SU-DHL-6 (cell line): ENCODE results near the gene CWC27.

Experiments used
- H2AFZ ChIP-seq: fragments of 200-600 bp; sonication (generic); 2 replicates; pipeline ENCODE4 v1.6.1; 2014; ENCODE audit warnings: low read depth, mild to moderate bottlenecking, moderate library complexity, mixed read lengths, antibody characterized with exemption, low read length; ENCODE audit not compliant: severe bottlenecking
- H3F3A ChIP-seq: fragments of 200-600 bp; shearing (Covaris generic); 2 replicates; pipeline ENCODE4 v1.6.0; 2016; ENCODE audit warnings: antibody characterized with exemption, mild to moderate bottlenecking; ENCODE audit not compliant: insufficient read depth
- H3K27ac ChIP-seq: fragments of 200-600 bp; sonication (generic); 2 replicates; pipeline ENCODE4 v1.5.1; 2016; ENCODE audit warnings: low read depth, mild to moderate bottlenecking, low read length, moderate library complexity, mixed read lengths
- H3K27me3 ChIP-seq: fragments of 200-600 bp; sonication (generic), shearing (Covaris generic); 2 replicates; pipeline ENCODE4 v1.6.0; 2014; ENCODE audit warnings: mild to moderate bottlenecking, low read length
- H3K36me3 ChIP-seq: fragments of 200-600 bp; sonication (generic); 2 replicates; pipeline ENCODE4 v1.6.1; 2014; ENCODE audit warnings: mild to moderate bottlenecking, low read length, mixed read lengths
- H3K4me2 ChIP-seq: fragments of 300-600, 200-600 bp; shearing (Covaris generic), sonication (generic); 2 replicates; pipeline ENCODE4 v1.6.0; 2014; ENCODE audit warnings: low read length, low read depth, mild to moderate bottlenecking; ENCODE audit not compliant: poor library complexity, severe bottlenecking
- H3K4me3 ChIP-seq: fragments of 200-600 bp; sonication (generic); 2 replicates; pipeline ENCODE4 v1.5.1; 2014; ENCODE audit warnings: antibody characterized with exemption, low read length, mild to moderate bottlenecking, mixed read lengths; ENCODE audit not compliant: insufficient read depth, poor library complexity, severe bottlenecking
- H3K79me2 ChIP-seq: fragments of 200-600 bp; sonication (generic); 2 replicates; pipeline ENCODE4 v1.6.1; 2014; ENCODE audit warnings: mild to moderate bottlenecking, low read length, moderate library complexity; ENCODE audit not compliant: insufficient read depth
- H3K9ac ChIP-seq: fragments of 200-600 bp; sonication (generic); 2 replicates; pipeline ENCODE4 v1.7.0; 2014; ENCODE audit warnings: mild to moderate bottlenecking, low read length
- H3K9me2 ChIP-seq: fragments of 200-600 bp; sonication (generic); replicated peaks from 2 replicates; pipeline ENCODE4 v1.6.1; 2014; ENCODE audit warnings: low read length; ENCODE audit not compliant: insufficient read depth
- H3K9me3 ChIP-seq: fragments of 200-600 bp; sonication (generic); 2 replicates; pipeline ENCODE4 v1.6.1; 2014; ENCODE audit warnings: low read length, mixed read lengths; ENCODE audit not compliant: insufficient read depth
- H4K20me1 ChIP-seq: fragments of 200-600 bp; sonication (generic); 2 replicates; pipeline ENCODE4 v1.6.1; 2014; ENCODE audit warnings: low read depth, mild to moderate bottlenecking, antibody characterized with exemption, low read length, moderate library complexity, mixed read lengths
- CTCF ChIP-seq: fragments of 200-600 bp; sonication (generic); IDR thresholded peaks from one replicate; pipeline ENCODE4 v1.5.1; 2017; ENCODE audit warnings: antibody characterized with exemption, mild to moderate bottlenecking, low read length, moderate library complexity; ENCODE audit not compliant: insufficient read depth, poor library complexity, severe bottlenecking
- EZH2phosphoT487 ChIP-seq: fragments of 200-600 bp; sonication (generic), shearing (Covaris generic); conservative IDR thresholded peaks from 2 replicates; pipeline ENCODE4 v1.6.1; 2018; ENCODE audit warnings: mild to moderate bottlenecking, antibody characterized with exemption, low read length, moderate library complexity, mixed read lengths

CWC27 gene

GRCh38 chr5:64869419-64869818, 100.7 kb downstream of the CWC27 start:
- no peaks in the 10 kb centered on the region for H3K27me3 ChIP-seq
- no peak overlapping the region for H3K4me3 ChIP-seq
- no peaks in the 10 kb centered on the region for H3K9me3 ChIP-seq
- no peaks in the 10 kb centered on the region for H4K20me1 ChIP-seq
- H3F3A ChIP-seq = no peaks in the 10 kb centered on the region
- H2AFZ ChIP-seq = no peak overlapping the region
- H3K9me2 ChIP-seq = no peaks in the 10 kb centered on the region
- H3K36me3 ChIP-seq = no peaks in the 10 kb centered on the region
- H3K4me2 ChIP-seq = no peak overlapping the region
- H3K79me2 ChIP-seq = no peaks in the 10 kb centered on the region
- no peak overlapping the region for H3K27ac ChIP-seq
- H3K9ac ChIP-seq = no peak overlapping the region
- TF ChIP-seq CTCF = no peak
- TF ChIP-seq EZH2phosphoT487 = no peak

- H3K79me2 ChIP-seq = no peaks in the 10 kb centered on the region
- no peaks in the 10 kb centered on the region for H4K20me1 ChIP-seq
- TF ChIP-seq CTCF (no peak), EZH2phosphoT487 (no peak)
- no peak overlapping the region for H3K4me3 ChIP-seq
- H3K9me2 ChIP-seq = no peaks in the 10 kb centered on the region
- no peaks in the 10 kb centered on the region for H3K27me3 ChIP-seq
- no peaks in the 10 kb centered on the region for H3F3A ChIP-seq
- H2AFZ ChIP-seq = no peak overlapping the region
- no peaks in the 10 kb centered on the region for H3K9me3 ChIP-seq
- no peaks in the 10 kb centered on the region for H3K36me3 ChIP-seq
- no peak overlapping the region for H3K27ac ChIP-seq
- H3K9ac ChIP-seq = no peak overlapping the region
- no peak overlapping the region for H3K4me2 ChIP-seq
Observed at GRCh38 chr5:64872044-64872443, 103.3 kb downstream of the CWC27 start.

GRCh38 chr5:64873441-64873840, 104.7 kb downstream of the CWC27 start:
- Histone ChIP-seq H3K4me2 (no peak overlapping the region), H3K27me3 (no peaks in the 10 kb centered on the region), H4K20me1 (no peaks in the 10 kb centered on the region), H3K36me3 (no peaks in the 10 kb centered on the region), H2AFZ (no peak overlapping the region), H3K79me2 (no peaks in the 10 kb centered on the region), H3K9me2 (no peaks in the 10 kb centered on the region), H3K9ac (no peak overlapping the region), H3K4me3 (no peak overlapping the region), H3K9me3 (no peaks in the 10 kb centered on the region), H3F3A (no peaks in the 10 kb centered on the region), H3K27ac (no peak overlapping the region)
- TF ChIP-seq CTCF (no peak), EZH2phosphoT487 (no peak)
